Endodermal cell (in vitro differentiated cells): ENCODE results near the gene TCIRG1. TPM values are rescaled to one million over a fixed set of nuclear protein-coding genes. Genes with fewer than 3 reads are reported as not detected.

ENCODE experiments used
- DNase-seq: peaks from one replicate; pipeline ENCODE4 v3.0.0-alpha.2; 2017
- H3K27ac ChIP-seq: 2 replicates; pipeline ENCODE4 v1.5.1; 2013; ENCODE audit warnings: mild to moderate bottlenecking, low read depth, low read length, moderate library complexity
- H3K27me3 ChIP-seq: 2 replicates; pipeline ENCODE4 v1.6.1; 2013; ENCODE audit warnings: mild to moderate bottlenecking, low read length, moderate library complexity; ENCODE audit not compliant: insufficient read depth, control insufficient read depth, poor library complexity, severe bottlenecking
- H3K36me3 ChIP-seq: 2 replicates; pipeline ENCODE4 v1.7.0; 2013; ENCODE audit warnings: mild to moderate bottlenecking, low read length, moderate library complexity; ENCODE audit not compliant: control insufficient read depth, insufficient read depth
- H3K4me1 ChIP-seq: one replicate; pipeline ENCODE4 v1.7.0; 2013; ENCODE audit warnings: low read length; ENCODE audit not compliant: control insufficient read depth, insufficient read depth
- H3K4me3 ChIP-seq: 2 replicates; pipeline ENCODE4 v1.5.1; 2013; ENCODE audit warnings: mild to moderate bottlenecking, low read length, moderate library complexity
- H3K9ac ChIP-seq: 2 replicates; pipeline ENCODE4 v1.6.1; 2013; ENCODE audit warnings: mild to moderate bottlenecking, low read length, moderate library complexity; ENCODE audit not compliant: poor library complexity, severe bottlenecking; ENCODE audit errors: extremely low read depth
- H3K9me3 ChIP-seq: 2 replicates; pipeline ENCODE4 v1.6.1; 2013; ENCODE audit warnings: mild to moderate bottlenecking, low read length, moderate library complexity; ENCODE audit not compliant: control insufficient read depth
- H3K27ac Mint-ChIP-seq: 2 replicates; pipeline ENCODE4 v1.8.0; 2020; ENCODE audit warnings: mixed read lengths
- H3K27me3 Mint-ChIP-seq: 2 replicates; pipeline ENCODE4 v1.8.0; 2021; ENCODE audit warnings: mild to moderate bottlenecking, mixed read lengths; ENCODE audit not compliant: insufficient read depth
- H3K36me3 Mint-ChIP-seq: 2 replicates; pipeline ENCODE4 v1.8.0; 2020; ENCODE audit warnings: low read depth, mixed read lengths
- H3K4me1 Mint-ChIP-seq: 2 replicates; pipeline ENCODE4 v1.8.0; 2020; ENCODE audit warnings: mixed read lengths
- H3K4me3 Mint-ChIP-seq: 2 replicates; pipeline ENCODE4 v1.8.0; 2020; ENCODE audit warnings: mild to moderate bottlenecking, moderate library complexity, mixed read lengths
- H3K9me3 Mint-ChIP-seq: 2 replicates; pipeline ENCODE4 v1.8.0; 2020; ENCODE audit warnings: mild to moderate bottlenecking, mixed read lengths
- WGBS, 2 experiments: methylation state at CpG; one replicate each; pipeline versions ENCODE4 v1.1.5 to v1.1.7; 2013; ENCODE audit warnings: missing lambda C conversion rate in 2 of 2, mixed read lengths in 1 of 2; ENCODE audit not compliant: insufficient coverage in 1 of 2, insufficient read length in 1 of 2; 5-methylcytosine and 5-hydroxymethylcytosine counted together
- microRNA-seq: library from miRNA; unstranded; fragments of <30 nt; microRNA quantifications from one replicate; pipeline ENCODE4 v1.2.0, GENCODE V29; 2020; ENCODE audit warnings: borderline microRNAs expressed
- total RNA-seq, 2 donors: library from RNA; stranded (reverse); fragmentation: NEBNext Ultra II Directional in 1 of 2; extraction: Animal tissue kit (Norgen Biotek cat#: 25700) in 1 of 2; gene quantifications; 2 replicates in 1 of 2; 3 replicates in 1 of 2; pipeline ENCODE4 v1.2.1, GENCODE V29; 2021
- TF ChIP-seq, protein P1 (sequence below): fragments of 200-600 bp; sonication (generic); conservative IDR thresholded peaks from 2 replicates; pipeline ENCODE4 v1.5.0; 2021; ENCODE audit warnings: antibody characterized with exemption, mild to moderate bottlenecking

TCIRG1 gene
- total RNA-seq, 2 donors from 2014 or later = 61.6 to 70.4 TPM

DNA sequence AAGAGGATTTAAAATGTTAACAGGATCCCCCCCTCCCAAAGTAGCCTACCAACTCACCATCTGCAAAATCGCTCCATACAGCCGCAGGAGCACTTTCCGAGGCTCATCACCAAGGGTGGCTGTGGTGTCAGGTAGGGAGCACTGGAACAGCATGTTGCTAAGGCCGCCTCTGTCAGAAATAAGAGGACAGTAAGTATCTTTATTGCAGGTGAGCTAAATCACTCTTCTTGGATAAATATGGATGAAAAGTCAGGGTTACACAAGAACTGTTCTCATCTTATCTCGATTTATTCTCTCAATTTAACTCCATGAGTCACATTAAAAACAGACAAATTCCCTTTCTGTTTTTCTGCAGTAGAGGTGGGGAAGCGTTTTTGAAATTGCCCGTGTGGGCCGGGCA is 58.1 kb downstream of the TCIRG1 start:
- H3K9me3 ChIP-seq = peaks cover under 1% of the 10 kb centered on the region
- Mint-ChIP-seq H3K27me3 (no peaks in the 10 kb centered on the region), H3K4me1 (peaks cover 25% of the 10 kb centered on the region), H3K36me3 (peaks cover 21% of the 10 kb centered on the region), H3K27ac (peak overlapping the region; percentile 27), H3K4me3 (no peak overlapping the region), H3K9me3 (peaks cover 4% of the 10 kb centered on the region)
- TF ChIP-seq, protein P1, sequence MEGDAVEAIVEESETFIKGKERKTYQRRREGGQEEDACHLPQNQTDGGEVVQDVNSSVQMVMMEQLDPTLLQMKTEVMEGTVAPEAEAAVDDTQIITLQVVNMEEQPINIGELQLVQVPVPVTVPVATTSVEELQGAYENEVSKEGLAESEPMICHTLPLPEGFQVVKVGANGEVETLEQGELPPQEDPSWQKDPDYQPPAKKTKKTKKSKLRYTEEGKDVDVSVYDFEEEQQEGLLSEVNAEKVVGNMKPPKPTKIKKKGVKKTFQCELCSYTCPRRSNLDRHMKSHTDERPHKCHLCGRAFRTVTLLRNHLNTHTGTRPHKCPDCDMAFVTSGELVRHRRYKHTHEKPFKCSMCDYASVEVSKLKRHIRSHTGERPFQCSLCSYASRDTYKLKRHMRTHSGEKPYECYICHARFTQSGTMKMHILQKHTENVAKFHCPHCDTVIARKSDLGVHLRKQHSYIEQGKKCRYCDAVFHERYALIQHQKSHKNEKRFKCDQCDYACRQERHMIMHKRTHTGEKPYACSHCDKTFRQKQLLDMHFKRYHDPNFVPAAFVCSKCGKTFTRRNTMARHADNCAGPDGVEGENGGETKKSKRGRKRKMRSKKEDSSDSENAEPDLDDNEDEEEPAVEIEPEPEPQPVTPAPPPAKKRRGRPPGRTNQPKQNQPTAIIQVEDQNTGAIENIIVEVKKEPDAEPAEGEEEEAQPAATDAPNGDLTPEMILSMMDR = no peak
- DNase-seq = no peak
- H3K9ac ChIP-seq = no peak overlapping the region
- no peaks in the 10 kb centered on the region for H3K27me3 ChIP-seq
- H3K36me3 ChIP-seq = peaks cover 20% of the 10 kb centered on the region
- H3K4me3 ChIP-seq = no peak overlapping the region
- 92 to 100% methylated on average over 1 to 8 of the region's 8 CpGs for WGBS, 2 experiments
- H3K27ac ChIP-seq = no peak overlapping the region
- H3K4me1 ChIP-seq = peaks cover 6% of the 10 kb centered on the region

DNA sequence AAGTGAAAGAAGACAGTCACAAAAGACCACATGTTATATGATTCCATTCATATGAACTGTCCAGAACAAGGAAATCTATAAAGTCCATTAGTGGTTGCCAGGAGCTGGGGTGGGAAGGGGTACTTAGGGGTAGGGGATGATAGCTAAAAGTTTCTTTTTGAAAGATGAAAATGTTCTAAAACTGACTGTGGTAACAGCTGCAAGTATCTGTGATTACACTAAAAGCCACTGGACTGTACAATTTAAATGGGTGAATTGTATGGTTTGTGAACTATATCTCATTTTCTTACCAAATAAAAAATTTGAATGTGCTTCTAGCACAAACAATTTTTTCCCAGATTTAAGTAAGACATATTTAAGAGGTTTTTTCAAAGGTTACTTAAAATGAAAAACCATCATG is 60.2 kb downstream of the TCIRG1 start:
- Histone ChIP-seq H3K36me3 (peaks cover 12% of the 10 kb centered on the region), H3K9me3 (peaks cover 8% of the 10 kb centered on the region), H3K27ac (no peak overlapping the region), H3K4me3 (no peak overlapping the region), H3K4me1 (peaks cover 6% of the 10 kb centered on the region), H3K27me3 (no peaks in the 10 kb centered on the region), H3K9ac (no peak overlapping the region)
- H3K4me3 Mint-ChIP-seq = no peak overlapping the region
- peaks cover 35% of the 10 kb centered on the region for H3K36me3 Mint-ChIP-seq
- peaks cover 23% of the 10 kb centered on the region for H3K4me1 Mint-ChIP-seq
- no peaks in the 10 kb centered on the region for H3K27me3 Mint-ChIP-seq
- peak overlapping the region; percentile 93 for H3K27ac Mint-ChIP-seq
- no peak for DNase-seq
- TF ChIP-seq, protein P1 = no peak
- H3K9me3 Mint-ChIP-seq = peaks cover 9% of the 10 kb centered on the region

DNA sequence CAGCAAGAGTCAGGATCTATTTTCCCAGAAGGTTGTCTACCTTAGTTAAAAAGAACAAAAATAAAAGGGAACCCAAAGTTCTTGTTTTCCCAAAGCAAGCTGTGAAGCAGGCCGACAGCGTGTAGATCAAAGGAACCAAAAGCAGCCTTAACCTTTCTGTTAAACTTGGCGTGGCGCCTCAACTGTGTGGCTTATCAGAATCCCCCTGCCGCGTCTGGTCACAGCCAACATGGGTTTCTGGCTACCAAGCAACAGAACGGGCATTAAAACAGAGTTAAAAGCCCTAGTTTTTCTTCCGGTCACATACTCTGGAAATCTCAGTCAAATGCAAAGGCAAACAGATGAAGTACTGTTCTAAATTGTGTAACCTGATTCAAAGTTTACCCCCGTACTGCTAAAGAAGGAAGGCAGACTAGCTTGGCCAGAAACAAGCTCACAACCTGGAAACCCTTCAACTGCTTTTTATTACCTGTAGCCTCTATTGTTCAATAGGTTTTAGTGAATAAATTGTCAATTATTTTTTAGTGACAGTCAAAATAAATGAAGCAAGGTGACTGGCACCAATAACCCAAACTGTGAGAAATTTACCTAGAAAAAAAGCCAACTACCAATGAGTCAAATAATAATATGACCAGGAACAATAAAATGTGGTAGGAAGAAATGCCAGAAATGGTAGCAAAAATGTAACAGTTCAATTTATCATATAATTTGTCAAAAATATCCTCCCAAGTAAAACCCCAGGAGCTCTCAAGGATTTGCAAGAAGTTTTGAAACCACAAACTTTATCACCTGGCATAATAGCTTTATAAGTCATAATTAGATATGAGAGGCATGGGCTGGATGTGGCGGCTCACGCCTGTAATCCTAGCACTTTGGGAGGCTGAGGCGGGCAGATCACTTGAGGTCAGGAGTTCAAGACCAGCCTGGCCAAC is 60.9 kb downstream of the TCIRG1 start:
- Mint-ChIP-seq H3K9me3 (peaks cover 9% of the 10 kb centered on the region), H3K36me3 (peaks cover 34% of the 10 kb centered on the region), H3K4me3 (peak overlapping the region; percentile 14), H3K27me3 (no peaks in the 10 kb centered on the region), H3K4me1 (peaks cover 23% of the 10 kb centered on the region), H3K27ac (peak overlapping the region; percentile 93)
- Histone ChIP-seq H3K27ac (peak overlapping the region; percentile 29), H3K36me3 (peaks cover 6% of the 10 kb centered on the region), H3K4me3 (no peak overlapping the region), H3K4me1 (peaks cover 6% of the 10 kb centered on the region), H3K9ac (no peak overlapping the region), H3K9me3 (peaks cover 8% of the 10 kb centered on the region), H3K27me3 (no peaks in the 10 kb centered on the region)
- peak; percentile 59 for DNase-seq
- WGBS, 2 experiments = 67 to 72% methylated on average over 8 to 9 of the region's 12 CpGs
- TF ChIP-seq, protein P1 = no peak

Small RNAs within 50 kb of the gene (microRNA-seq; reads per million reads assigned to microRNA genes)
- gene MIR4691 = not detected
- gene MIR6753 = not detected
- not detected for gene MIR7113

Other genes starting within 250 kb of the TCIRG1 start
- 10 to 100 TPM; 27.1 to 32.0 TPM for gene UNC93B1, start 34.9 kb upstream of the TCIRG1 start, total RNA-seq
- under 1 TPM in 1 of 2 donors, not detected in 1; 0.11 TPM for gene ALDH3B1, start 28.7 kb upstream of the TCIRG1 start, total RNA-seq
- 100 to 1,000 TPM; 150 to 168 TPM for gene NDUFS8, start 8.3 kb upstream of the TCIRG1 start, total RNA-seq
- 10 to 100 TPM; 56.1 to 75.9 TPM for gene CHKA, start 82.4 kb downstream of the TCIRG1 start, total RNA-seq
- gene KMT5B, start 174.3 kb downstream of the TCIRG1 start, total RNA-seq = 10 to 100 TPM; 53.3 to 62.3 TPM
- gene C11orf24, start 232.9 kb downstream of the TCIRG1 start, total RNA-seq = 10 to 100 TPM; 38.4 to 39.4 TPM